PC-3 (cell line): ENCODE measurements around the gene SOX6. TPM values are rescaled to one million over a fixed set of nuclear protein-coding genes. Genes with fewer than 3 reads are reported as not detected.

ENCODE experiments used
- ATAC-seq: fragments of 200-7000 bp; cut with Tn5 transposase; 2 replicates; pipeline ENCODE4 v1.9.1; 2020; ENCODE audit warnings: mild to moderate bottlenecking, moderate library complexity
- BruUV-seq: library from RNA; stranded (reverse); fragments of 400-500 nt; replicated peaks from 2 replicates; lab custom pipeline; 2021; lab: Mats Ljungman, UMichigan
- CTCF ChIA-PET: fragments of 300-600 bp; sonication (Branson Sonifier 250); formaldehyde crosslinking; loops from one replicate; lab custom pipeline; 2022; ENCODE audit warnings: antibody characterized with exemption; lab: Charles Lee
- POLR2A ChIA-PET: fragments of 300-600 bp; sonication (Branson Sonifier 250); formaldehyde crosslinking; loops from one replicate; lab custom pipeline; 2022; ENCODE audit warnings: antibody characterized with exemption; ENCODE audit not compliant: unreplicated experiment; lab: Charles Lee
- DNase-seq: peaks from one replicate; pipeline ENCODE4 v3.0.0-alpha.2; 2015
- H2AFZ ChIP-seq: fragments of 300-600 bp; sonication (generic); 2 replicates; pipeline ENCODE4 v1.6.0; 2016; ENCODE audit warnings: antibody characterized with exemption, low read length
- H3F3A ChIP-seq: fragments of 300-600 bp; sonication (generic); one replicate; pipeline ENCODE4 v1.6.0; 2017; ENCODE audit warnings: antibody characterized with exemption, low read length, control low read depth, mild to moderate bottlenecking; ENCODE audit not compliant: unreplicated experiment
- H3K27ac ChIP-seq: fragments of 300-600 bp; sonication (generic); 2 replicates; pipeline ENCODE4 v1.5.1; 2016; ENCODE audit warnings: mild to moderate bottlenecking, low read length
- H3K27me3 ChIP-seq: fragments of 300-600 bp; sonication (generic); 2 replicates; pipeline ENCODE4 v1.6.1; 2016; ENCODE audit warnings: low read length, mixed read lengths
- H3K36me3 ChIP-seq: fragments of 300-600 bp; sonication (generic); 2 replicates; pipeline ENCODE4 v1.6.1; 2016; ENCODE audit warnings: low read depth, mixed run types, low read length, mixed read lengths
- H3K4me1 ChIP-seq: fragments of 300-600 bp; sonication (generic); 2 replicates; pipeline ENCODE4 v1.5.1; 2016; ENCODE audit warnings: low read length; ENCODE audit not compliant: insufficient read depth
- H3K4me2 ChIP-seq: fragments of 300-600 bp; sonication (generic); 2 replicates; pipeline ENCODE4 v1.6.0; 2016; ENCODE audit warnings: low read length
- H3K4me3 ChIP-seq: fragments of 300-600 bp; sonication (generic); 2 replicates; pipeline ENCODE4 v1.5.1; 2016; ENCODE audit warnings: mild to moderate bottlenecking, low read length, mixed read lengths
- H3K79me2 ChIP-seq: fragments of 300-600 bp; sonication (generic); 2 replicates; pipeline ENCODE4 v1.6.1; 2017; ENCODE audit warnings: low read length, mixed read lengths
- H3K9ac ChIP-seq: fragments of 300-600 bp; sonication (generic); 2 replicates; pipeline ENCODE4 v1.6.0; 2016; ENCODE audit warnings: mild to moderate bottlenecking, low read length
- H3K9me2 ChIP-seq: fragments of 300-600 bp; sonication (generic); replicated peaks from 2 replicates; pipeline ENCODE4 v1.6.1; 2016; ENCODE audit warnings: mixed run types, low read length, mixed read lengths
- H3K9me3 ChIP-seq: fragments of 300-600 bp; sonication (generic); 2 replicates; pipeline ENCODE4 v1.6.1; 2016; ENCODE audit warnings: low read length, mixed read lengths
- H4K20me1 ChIP-seq: fragments of 300-600 bp; sonication (generic); 2 replicates; pipeline ENCODE4 v1.6.1; 2016; ENCODE audit warnings: low read length, mixed read lengths
- CTCF ChIP-seq: fragments of 300-600 bp; sonication (generic); conservative IDR thresholded peaks from 2 replicates; pipeline ENCODE4 v1.5.1; 2017; ENCODE audit warnings: antibody characterized with exemption, low read depth, mild to moderate bottlenecking, low read length
- EZH2 ChIP-seq: fragments of 300-600 bp; sonication (generic); IDR thresholded peaks from one replicate; pipeline ENCODE4 v1.6.1; 2017; ENCODE audit warnings: antibody characterized with exemption, mild to moderate bottlenecking, low read length; ENCODE audit not compliant: unreplicated experiment
- EZH2phosphoT487 ChIP-seq: fragments of 300-600 bp; sonication (generic); IDR thresholded peaks from 2 replicates; pipeline ENCODE4 v1.6.1; 2018; ENCODE audit warnings: mild to moderate bottlenecking, antibody characterized with exemption, low read length, borderline replicate concordance
- intact Hi-C: fragments of 100-400 bp; cut with micrococcal nuclease; formaldehyde crosslinking; loops from 2 replicates; pipeline ENCODE4 v1.9.0; 2023
- total RNA-seq: library from RNA; depleted of rRNA; stranded (reverse); fragments of >200 nt; gene quantifications from 2 replicates; pipeline ENCODE4 v1.2.3, GENCODE V29; 2014

The SOX6 gene
- total RNA-seq, 1 experiment from 2014 or later, result not detected

GRCh38 chr11:16403851-16404250 lies 47.5 kb upstream of the SOX6 start:
- H3K4me2 ChIP-seq, result no peak overlapping the region
- CTCF ChIA-PET, result no interaction called here
- no peaks in the 10 kb centered on the region for H3K79me2 ChIP-seq
- no peaks in the 10 kb centered on the region for H3F3A ChIP-seq
- POLR2A ChIA-PET, result no interaction called here
- ATAC-seq (no peak), DNase-seq (no peak)
- no peaks in the 10 kb centered on the region for H3K9me3 ChIP-seq
- H3K4me1 ChIP-seq, result no peaks in the 10 kb centered on the region
- H3K4me3 ChIP-seq, result no peak overlapping the region
- no peak overlapping the region for H2AFZ ChIP-seq
- H3K27me3 ChIP-seq, result no peaks in the 10 kb centered on the region
- intact Hi-C loops, result no loop called here
- H3K9ac ChIP-seq, result no peak overlapping the region
- no peaks in the 10 kb centered on the region for H4K20me1 ChIP-seq
- H3K9me2 ChIP-seq, result no peaks in the 10 kb centered on the region
- TF ChIP-seq EZH2phosphoT487 (no peak), CTCF (no peak)
- no peaks in the 10 kb centered on the region for H3K36me3 ChIP-seq
- BruUV-seq, result no TSS peak
- no peak overlapping the region for H3K27ac ChIP-seq

GRCh38 chr11:16403448-16403803 lies 47.1 kb upstream of the SOX6 start:
- Histone ChIP-seq H3K9me2 (no peaks in the 10 kb centered on the region), H3K4me2 (no peak overlapping the region), H3F3A (no peaks in the 10 kb centered on the region), H2AFZ (no peak overlapping the region), H3K27me3 (no peaks in the 10 kb centered on the region), H4K20me1 (no peaks in the 10 kb centered on the region), H3K9me3 (no peaks in the 10 kb centered on the region), H3K4me1 (no peaks in the 10 kb centered on the region), H3K27ac (no peak overlapping the region), H3K9ac (no peak overlapping the region), H3K4me3 (no peak overlapping the region), H3K36me3 (no peaks in the 10 kb centered on the region), H3K79me2 (no peaks in the 10 kb centered on the region)
- TF ChIP-seq CTCF, result no peak
- TF ChIP-seq EZH2phosphoT487, result no peak
- TF ChIP-seq EZH2, result no peak
- ATAC-seq (no peak), DNase-seq (no peak)
- BruUV-seq, result no TSS peak
- POLR2A ChIA-PET, result no interaction called here
- CTCF ChIA-PET, result no interaction called here
- intact Hi-C loops, result no loop called here

DNA sequence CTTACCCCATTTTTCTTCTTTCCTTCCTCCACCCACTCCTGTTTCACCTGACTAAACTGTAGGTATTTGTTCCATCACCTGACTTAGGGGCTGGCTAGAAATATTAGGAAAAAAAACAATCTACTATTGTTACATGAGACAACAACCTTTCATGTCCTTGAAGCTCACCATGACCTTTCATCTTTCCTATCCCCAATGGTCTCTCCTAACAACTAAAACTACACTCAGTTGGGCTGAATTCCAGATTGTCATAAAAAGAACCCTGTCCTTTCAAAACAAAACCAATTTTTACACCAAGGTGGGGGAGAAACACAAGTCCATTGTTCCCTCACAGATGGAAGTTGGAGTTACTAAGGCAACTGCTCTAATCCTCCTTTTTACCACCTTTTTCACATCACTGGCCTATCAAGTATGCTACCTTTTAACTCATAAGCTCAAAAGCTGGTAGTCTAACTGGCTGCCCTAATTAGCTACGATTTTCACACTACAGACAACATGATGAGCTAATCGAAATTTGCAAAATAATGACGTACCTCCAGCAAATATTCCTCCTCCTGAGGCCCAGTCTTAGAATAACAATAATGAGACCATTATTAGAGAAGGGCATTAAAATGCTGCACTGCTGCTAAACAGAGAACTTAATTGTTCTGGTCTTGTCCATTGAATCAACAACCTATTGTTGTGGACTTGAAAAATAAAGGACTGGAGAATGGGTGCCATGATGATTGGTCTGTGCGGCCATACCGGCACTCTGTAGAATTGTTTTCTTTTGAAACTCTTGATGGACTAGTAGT lies 46.5 kb upstream of the SOX6 start:
- ChIA-PET POLR2A (no interaction called here), CTCF (no interaction called here)
- Histone ChIP-seq H3K36me3 (no peaks in the 10 kb centered on the region), H3K4me3 (no peak overlapping the region), H2AFZ (no peak overlapping the region), H3F3A (no peaks in the 10 kb centered on the region), H3K79me2 (no peaks in the 10 kb centered on the region), H3K4me1 (no peaks in the 10 kb centered on the region), H3K9me3 (no peaks in the 10 kb centered on the region), H4K20me1 (no peaks in the 10 kb centered on the region), H3K9me2 (no peaks in the 10 kb centered on the region), H3K9ac (no peak overlapping the region), H3K27ac (no peak overlapping the region), H3K4me2 (no peak overlapping the region), H3K27me3 (no peaks in the 10 kb centered on the region)
- intact Hi-C loops, result no loop called here
- TF ChIP-seq EZH2phosphoT487, result no peak
- no peak for TF ChIP-seq EZH2
- no peak for TF ChIP-seq CTCF
- ATAC-seq, result no peak
- no peak for DNase-seq
- BruUV-seq, result no TSS peak
